B cell (primary cell): ENCODE measurements around the gene SIK3. TPM values are rescaled to one million over a fixed set of nuclear protein-coding genes. Genes with fewer than 3 reads are reported as not detected.

Source experiments
- ATAC-seq: fragments of 200-7000 bp; cut with Tn5 transposase; one replicate; pipeline ENCODE4 v1.10.0; 2021; ENCODE audit warnings: low read depth, mild to moderate bottlenecking, moderate number of reproducible peaks, moderate library complexity
- CTCF ChIA-PET: fragments of 350-600 bp; sonication (Branson Sonifier 250); formaldehyde crosslinking; loops from one replicate; lab custom pipeline; 2021; ENCODE audit warnings: antibody characterized with exemption, inconsistent platforms; lab: Charles Lee
- POLR2A ChIA-PET: fragments of 350-600 bp; sonication (Branson Sonifier 250); formaldehyde crosslinking; loops from one replicate; lab custom pipeline; 2021; ENCODE audit warnings: antibody characterized with exemption; lab: Charles Lee
- DNase-seq: peaks from one replicate; pipeline ENCODE4 v3.0.0; 2013
- H2AFZ ChIP-seq: 2 replicates; pipeline ENCODE4 v1.6.1; 2012; ENCODE audit warnings: mild to moderate bottlenecking, low read depth, low read length; ENCODE audit not compliant: insufficient read depth, poor library complexity, severe bottlenecking
- H3K27ac ChIP-seq, 2 donors: 1 replicate in 1 of 2; 2 replicates in 1 of 2; pipeline ENCODE4 v1.5.1; 2012 to 2013; ENCODE audit warnings: low read length in 2 of 2, mild to moderate bottlenecking in 2 of 2, moderate library complexity in 1 of 2
- H3K27me3 ChIP-seq, 4 experiments: fragments of 200-600 bp in 1 of 4; sonication (generic) in 1 of 4; replicated peaks in 1 of 4; 1 replicate in 2 of 4; 2 replicates in 2 of 4; pipeline versions ENCODE4 v1.6.1 to v1.7.0; 2013 to 2016; ENCODE audit warnings: low read length in 3 of 4, mild to moderate bottlenecking in 2 of 4, mixed read lengths in 1 of 4, moderate library complexity in 1 of 4; ENCODE audit not compliant: insufficient read depth in 4 of 4, control insufficient read depth in 3 of 4; ENCODE audit errors: control extremely low read depth in 1 of 4
- H3K36me3 ChIP-seq, 2 experiments: replicated peaks in 1 of 2; 1 replicate in 1 of 2; 2 replicates in 1 of 2; pipeline versions ENCODE4 v1.6.1 to v1.7.1; 2013; ENCODE audit warnings: low read length in 1 of 2; ENCODE audit not compliant: insufficient read depth in 2 of 2, control insufficient read depth in 1 of 2; ENCODE audit errors: control extremely low read depth in 1 of 2, extremely low read depth in 1 of 2
- H3K4me1 ChIP-seq, 2 donors: fragments of 200-600 bp in 1 of 2; sonication (generic) in 1 of 2; 1 replicate in 1 of 2; 2 replicates in 1 of 2; pipeline versions ENCODE4 v1.5.1 to v1.6.1; 2013 to 2017; ENCODE audit warnings: low read length in 2 of 2; ENCODE audit not compliant: control insufficient read depth in 2 of 2, insufficient read depth in 2 of 2
- H3K4me2 ChIP-seq: replicated peaks from 2 replicates; pipeline ENCODE3; 2012; ENCODE audit warnings: mild to moderate bottlenecking, low read depth, low read length; ENCODE audit not compliant: poor library complexity, severe bottlenecking
- H3K4me3 ChIP-seq, 5 experiments: fragments of 200-600 bp in 1 of 5; sonication (generic) in 1 of 5; 1 replicate in 3 of 5; 2 replicates in 2 of 5; pipeline versions ENCODE4 v1.5.1 to v1.7.0; 2011 to 2016; ENCODE audit warnings: low read length in 4 of 5, mild to moderate bottlenecking in 4 of 5, low read depth in 2 of 5, control low read depth in 1 of 5, moderate library complexity in 1 of 5; ENCODE audit not compliant: insufficient read depth in 1 of 5; ENCODE audit errors: control extremely low read depth in 1 of 5, extremely low read depth in 1 of 5
- H3K79me2 ChIP-seq: fragments of 200-600 bp; sonication (generic); one replicate; pipeline ENCODE4 v1.6.0; 2016; ENCODE audit warnings: low read length; ENCODE audit not compliant: control insufficient read depth, insufficient read depth
- H3K9ac ChIP-seq: fragments of 200-600 bp; sonication (generic); 2 replicates; pipeline ENCODE4 v1.6.1; 2017; ENCODE audit warnings: mild to moderate bottlenecking, low read length, moderate library complexity
- H3K9me3 ChIP-seq, 3 donors: one replicate each; pipeline versions ENCODE4 v1.6.1 to v1.7.1; 2013; ENCODE audit warnings: low read length in 2 of 3; ENCODE audit not compliant: control insufficient read depth in 2 of 3, insufficient read depth in 1 of 3; ENCODE audit errors: control extremely low read depth in 1 of 3
- H4K20me1 ChIP-seq: 2 replicates; pipeline ENCODE4 v1.6.0; 2012; ENCODE audit warnings: mild to moderate bottlenecking, low read length; ENCODE audit not compliant: insufficient read depth, control insufficient read depth, poor library complexity, severe bottlenecking
- H3K27ac Mint-ChIP-seq: one replicate; pipeline ENCODE4 v1.8.0; 2021; ENCODE audit warnings: mixed read lengths
- H3K27me3 Mint-ChIP-seq: one replicate; pipeline ENCODE4 v1.8.0; 2021; ENCODE audit warnings: mixed read lengths
- H3K4me1 Mint-ChIP-seq: one replicate; pipeline ENCODE4 v1.8.0; 2021; ENCODE audit warnings: mixed read lengths
- H3K4me3 Mint-ChIP-seq: one replicate; pipeline ENCODE4 v1.8.0; 2021; ENCODE audit warnings: mixed read lengths
- H3K9me3 Mint-ChIP-seq: one replicate; pipeline ENCODE4 v1.8.0; 2022; ENCODE audit warnings: mixed read lengths; ENCODE audit not compliant: insufficient read depth
- EZH2 ChIP-seq: IDR thresholded peaks from 2 replicates; pipeline ENCODE4 v1.6.1; 2012; ENCODE audit warnings: borderline replicate concordance, low read depth, mild to moderate bottlenecking, moderate library complexity, low read length; ENCODE audit not compliant: insufficient read depth, poor library complexity, severe bottlenecking
- WGBS: methylation state at CpG from one replicate; pipeline ENCODE4 v1.1.5; 2013; ENCODE audit warnings: missing lambda C conversion rate; ENCODE audit not compliant: insufficient coverage; 5-methylcytosine and 5-hydroxymethylcytosine counted together
- intact Hi-C: fragments of 100-400 bp; cut with micrococcal nuclease; formaldehyde crosslinking; loops from one replicate; pipeline ENCODE4 v1.10.0; 2022
- polyA plus RNA-seq: library from polyadenylated mRNA; depleted of rRNA; stranded (reverse); fragments of >200 nt; gene quantifications from 2 replicates; pipeline ENCODE4 v1.2.3, GENCODE V29; 2012
- total RNA-seq, 2 donors: library from RNA; stranded (reverse); fragments of 120-200 nt in 1 of 2; gene quantifications; 1 replicate in 1 of 2; 2 replicates in 1 of 2; pipeline versions ENCODE4 v1.2.3 to v1.2.4, GENCODE V29; 2013 to 2022
- TF ChIP-seq, protein P1 (sequence below): fragments of 200-600 bp; IDR thresholded peaks from one replicate; pipeline ENCODE4 v1.8.0; 2022; ENCODE audit warnings: antibody characterized with exemption, mild to moderate bottlenecking

The SIK3 gene
- total and polyA plus RNA-seq, 2 donors (not counting 1 experiment from before 2014, with no cell fraction given) = 36.5 to 180 TPM

DNA sequence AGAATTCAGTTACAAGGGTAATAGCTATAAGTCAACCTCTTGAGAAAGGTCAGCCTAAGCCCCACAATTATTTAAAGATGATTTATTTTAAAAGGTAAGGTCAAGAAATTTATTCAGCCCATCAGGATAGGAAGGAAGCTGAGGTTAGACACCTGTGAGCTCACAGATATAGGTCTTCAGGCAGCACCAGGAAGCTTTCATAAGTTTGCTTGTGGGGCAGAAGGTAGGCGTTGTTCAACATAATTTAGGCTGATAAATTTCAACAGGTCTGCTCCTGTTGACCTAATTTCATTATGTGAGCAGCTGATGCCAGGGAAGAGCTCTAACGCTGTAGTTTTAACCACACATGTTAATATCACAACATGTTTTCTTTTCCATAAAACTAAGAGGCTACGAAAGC is 142.7 kb downstream of the SIK3 start:
- ChIA-PET POLR2A (no interaction called here), CTCF (interaction anchor here (1.2 kb wide), 1 partner anchor 17 kb away, joined by 4 read pairs; no protein-coding TSS in a partner anchor)
- no peaks in the 10 kb centered on the region for H3K27me3 Mint-ChIP-seq
- peak overlapping the region; percentile 6 to 66 for H3K27ac ChIP-seq
- no peak overlapping the region for H3K9ac ChIP-seq
- H4K20me1 ChIP-seq = peaks cover 14% of the 10 kb centered on the region
- H3K4me3 Mint-ChIP-seq = no peak overlapping the region
- no peaks in the 10 kb centered on the region for H3K27me3 ChIP-seq
- peaks cover 32% of the 10 kb centered on the region for H3K79me2 ChIP-seq
- DNase-seq = no peak
- H3K36me3 ChIP-seq = peaks cover 9 to 31% of the 10 kb centered on the region in 2 experiments
- TF ChIP-seq EZH2 = no peak
- TF ChIP-seq, protein P1, sequence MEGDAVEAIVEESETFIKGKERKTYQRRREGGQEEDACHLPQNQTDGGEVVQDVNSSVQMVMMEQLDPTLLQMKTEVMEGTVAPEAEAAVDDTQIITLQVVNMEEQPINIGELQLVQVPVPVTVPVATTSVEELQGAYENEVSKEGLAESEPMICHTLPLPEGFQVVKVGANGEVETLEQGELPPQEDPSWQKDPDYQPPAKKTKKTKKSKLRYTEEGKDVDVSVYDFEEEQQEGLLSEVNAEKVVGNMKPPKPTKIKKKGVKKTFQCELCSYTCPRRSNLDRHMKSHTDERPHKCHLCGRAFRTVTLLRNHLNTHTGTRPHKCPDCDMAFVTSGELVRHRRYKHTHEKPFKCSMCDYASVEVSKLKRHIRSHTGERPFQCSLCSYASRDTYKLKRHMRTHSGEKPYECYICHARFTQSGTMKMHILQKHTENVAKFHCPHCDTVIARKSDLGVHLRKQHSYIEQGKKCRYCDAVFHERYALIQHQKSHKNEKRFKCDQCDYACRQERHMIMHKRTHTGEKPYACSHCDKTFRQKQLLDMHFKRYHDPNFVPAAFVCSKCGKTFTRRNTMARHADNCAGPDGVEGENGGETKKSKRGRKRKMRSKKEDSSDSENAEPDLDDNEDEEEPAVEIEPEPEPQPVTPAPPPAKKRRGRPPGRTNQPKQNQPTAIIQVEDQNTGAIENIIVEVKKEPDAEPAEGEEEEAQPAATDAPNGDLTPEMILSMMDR = no peak
- H3K27ac Mint-ChIP-seq = no peak overlapping the region
- no peak overlapping the region for H3K4me3 ChIP-seq
- peak overlapping the region; percentile 31 for H3K4me2 ChIP-seq
- H3K9me3 ChIP-seq = no peaks in the 10 kb centered on the region
- no peaks in the 10 kb centered on the region for H3K9me3 Mint-ChIP-seq
- peaks cover 20 to 21% of the 10 kb centered on the region in 2 donors for H3K4me1 ChIP-seq
- ATAC-seq = no peak
- H3K4me1 Mint-ChIP-seq = peaks cover 30% of the 10 kb centered on the region
- 78% methylated on average over 2 of the region's 3 CpGs for whole genome bisulfite sequencing
- intact Hi-C loops = no loop called here
- H2AFZ ChIP-seq = no peak overlapping the region

DNA sequence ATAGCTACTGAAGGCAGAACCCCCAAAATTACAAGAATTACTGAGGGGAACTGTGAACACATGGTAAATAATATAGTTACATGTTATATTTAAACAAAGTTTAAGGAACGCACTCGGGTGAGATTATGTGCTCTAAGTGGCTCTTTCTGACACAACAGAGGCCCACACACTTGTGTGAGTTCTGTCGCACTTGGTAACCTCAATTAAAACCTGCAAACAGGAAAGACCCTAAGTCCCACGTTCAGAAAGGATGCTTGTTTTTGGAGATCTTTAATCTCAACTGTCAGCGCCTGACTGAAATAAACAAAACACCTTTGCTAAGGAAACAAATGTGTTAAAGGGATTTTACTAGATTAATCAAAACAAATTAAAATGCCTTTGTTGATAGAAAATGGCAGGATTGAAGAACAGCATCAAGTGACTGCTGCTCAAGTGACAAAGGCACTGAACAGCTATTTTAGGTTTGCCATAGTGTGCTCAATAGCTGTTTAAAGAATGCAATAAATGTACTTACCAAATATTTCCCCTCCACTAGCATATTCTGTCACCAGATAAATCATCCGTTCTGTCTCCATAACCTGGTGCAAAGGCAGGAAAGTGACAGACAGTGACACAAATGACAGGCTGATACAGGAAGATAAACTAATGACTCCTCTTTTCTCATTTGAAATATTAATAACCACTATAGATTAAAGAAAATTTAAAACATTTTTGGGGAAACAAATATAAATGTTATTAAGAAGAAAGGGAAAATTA is 144.5 kb downstream of the SIK3 start:
- peaks cover 27% of the 10 kb centered on the region for H3K4me1 Mint-ChIP-seq
- ChIA-PET CTCF (no interaction called here), POLR2A (no interaction called here)
- H2AFZ ChIP-seq = no peak overlapping the region
- no peaks in the 10 kb centered on the region for H3K9me3 ChIP-seq
- no peak overlapping the region for H3K27ac ChIP-seq
- no peak overlapping the region for H3K4me3 ChIP-seq
- peaks cover 10 to 32% of the 10 kb centered on the region in 2 experiments for H3K36me3 ChIP-seq
- no peaks in the 10 kb centered on the region for H3K27me3 ChIP-seq
- no peak overlapping the region for H3K4me3 Mint-ChIP-seq
- peaks cover 14% of the 10 kb centered on the region for H3K79me2 ChIP-seq
- peaks cover 5% of the 10 kb centered on the region for H4K20me1 ChIP-seq
- H3K27ac Mint-ChIP-seq = peak overlapping the region; percentile 56
- no peak overlapping the region for H3K9ac ChIP-seq
- H3K4me1 ChIP-seq = peaks cover 17 to 22% of the 10 kb centered on the region in 2 donors
- DNase-seq (no peak), ATAC-seq (no peak)
- H3K27me3 Mint-ChIP-seq = no peaks in the 10 kb centered on the region
- no peak overlapping the region for H3K4me2 ChIP-seq
- intact Hi-C loops = no loop called here
- H3K9me3 Mint-ChIP-seq = no peaks in the 10 kb centered on the region
- WGBS = 67% methylated on average over 1 of the region's 6 CpGs
- TF ChIP-seq, protein P1 = no peak
- no peak for TF ChIP-seq EZH2
